ENCODE results near the gene TSSK6. TPM values are rescaled to one million over a fixed set of nuclear protein-coding genes. Genes with fewer than 3 reads are reported as not detected.

The TSSK6 gene
- total and polyA plus RNA-seq, 10 donors = 1.7 to 5.6 (median 3.0) TPM

GRCh38 chr19:19548915-19549759 is 33.8 kb upstream of the TSSK6 start:
- intact Hi-C loops (cut with DNase I; ENCODE audit: low total_unique reads) = no loop called here
- Histone ChIP-seq H3K9me3 (peaks cover 0 to 5% (median 0%) of the 10 kb centered on the region in 8 donors), H3K36me3 (no peaks in the 10 kb centered on the region), H3K4me3 (no peak overlapping the region), H3K27me3 (replicated peaks in 1 of 7) (peaks cover 0 to 71% (median 11%) of the 10 kb centered on the region in 7 donors), H3K27ac (no peak overlapping the region), H3K4me1 (no peaks in the 10 kb centered on the region)
- no peak for TF ChIP-seq CTCF (IDR thresholded peaks at IDR 0.05 in 8 of 11, conservative IDR thresholded peaks at IDR 0.05 in 3 of 11)
- DNase-seq = no peak
- WGBS, 5 donors = 38 to 55% (median 49%) methylated on average over 13 of the region's 13 CpGs

- Histone ChIP-seq H3K27ac (no peak overlapping the region), H3K27me3 (replicated peaks in 1 of 7) (peaks cover 0 to 80% (median 17%) of the 10 kb centered on the region in 7 donors), H3K4me3 (no peak overlapping the region), H3K4me1 (peaks cover 0 to 5% (median 0%) of the 10 kb centered on the region in 6 donors), H3K9me3 (peaks cover 0 to 5% (median 0%) of the 10 kb centered on the region in 8 donors), H3K36me3 (no peaks in the 10 kb centered on the region)
- TF ChIP-seq CTCF (IDR thresholded peaks at IDR 0.05 in 8 of 11, conservative IDR thresholded peaks at IDR 0.05 in 3 of 11) = no peak
- TF ChIP-seq POLR2AphosphoS5 (IDR thresholded peaks at IDR 0.05) = no peak
- TF ChIP-seq POLR2A (IDR thresholded peaks at IDR 0.05) = no peak
- intact Hi-C loops (cut with DNase I; ENCODE audit: low total_unique reads) = no loop called here
- WGBS, 5 donors = 75 to 82% (median 77%) methylated on average over 6 to 15 of the region's 15 CpGs
- DNase-seq = no peak
Measured at GRCh38 chr19:19547674-19548336, 32.5 kb upstream of the TSSK6 start.

- H3K27me3 ChIP-seq (replicated peaks in 1 of 7) = peaks cover 0 to 90% (median 24%) of the 10 kb centered on the region in 7 donors
- DNase-seq = no peak
- WGBS, 5 donors = 71 to 87% (median 77%) methylated on average over 4 to 19 of the region's 19 CpGs
- no peak for TF ChIP-seq POLR2A (IDR thresholded peaks at IDR 0.05)
- intact Hi-C loops (cut with DNase I; ENCODE audit: low total_unique reads) = no loop called here
- H3K9me3 ChIP-seq = peaks cover 0 to 5% (median 0%) of the 10 kb centered on the region in 8 donors
- no peak overlapping the region for H3K4me3 ChIP-seq
- H3K27ac ChIP-seq = no peak overlapping the region
- H3K36me3 ChIP-seq = no peaks in the 10 kb centered on the region
- H3K4me1 ChIP-seq = peaks cover 0 to 13% (median 1%) of the 10 kb centered on the region in 6 donors
Measured at GRCh38 chr19:19546751-19547162, 31.4 kb upstream of the TSSK6 start.

- no peak overlapping the region for H3K4me3 ChIP-seq
- TF ChIP-seq POLR2AphosphoS5 (IDR thresholded peaks at IDR 0.05) = no peak
- no peak for TF ChIP-seq CTCF (IDR thresholded peaks at IDR 0.05 in 8 of 11, conservative IDR thresholded peaks at IDR 0.05 in 3 of 11)
- no peak for TF ChIP-seq POLR2A (IDR thresholded peaks at IDR 0.05)
- no peak for DNase-seq
- 93 to 96% (median 94%) methylated on average over 15 to 23 of the region's 23 CpGs for WGBS, 5 donors
- H3K36me3 ChIP-seq = no peaks in the 10 kb centered on the region
- no peak overlapping the region for H3K27ac ChIP-seq
- peaks cover 0 to 24% (median 12%) of the 10 kb centered on the region in 6 donors for H3K4me1 ChIP-seq
- no peaks in the 10 kb centered on the region for H3K9me3 ChIP-seq
- intact Hi-C loops (cut with DNase I; ENCODE audit: low total_unique reads) = no loop called here
- peaks cover 0 to 97% (median 34%) of the 10 kb centered on the region in 7 donors for H3K27me3 ChIP-seq (replicated peaks in 1 of 7)
Measured at GRCh38 chr19:19545707-19546106, 30.4 kb upstream of the TSSK6 start.

Measured in spleen (tissue), 11 donors.